ENCODE data around the gene GBP2.

- TF ChIP-seq POLR2A (IDR thresholded peaks at IDR 0.05) (no peak), POLR2AphosphoS5 (IDR thresholded peaks at IDR 0.05; ENCODE audit: insufficient read depth in 1 of 2, low read depth in 1 of 2) (no peak)
- TF ChIP-seq, protein P1, sequence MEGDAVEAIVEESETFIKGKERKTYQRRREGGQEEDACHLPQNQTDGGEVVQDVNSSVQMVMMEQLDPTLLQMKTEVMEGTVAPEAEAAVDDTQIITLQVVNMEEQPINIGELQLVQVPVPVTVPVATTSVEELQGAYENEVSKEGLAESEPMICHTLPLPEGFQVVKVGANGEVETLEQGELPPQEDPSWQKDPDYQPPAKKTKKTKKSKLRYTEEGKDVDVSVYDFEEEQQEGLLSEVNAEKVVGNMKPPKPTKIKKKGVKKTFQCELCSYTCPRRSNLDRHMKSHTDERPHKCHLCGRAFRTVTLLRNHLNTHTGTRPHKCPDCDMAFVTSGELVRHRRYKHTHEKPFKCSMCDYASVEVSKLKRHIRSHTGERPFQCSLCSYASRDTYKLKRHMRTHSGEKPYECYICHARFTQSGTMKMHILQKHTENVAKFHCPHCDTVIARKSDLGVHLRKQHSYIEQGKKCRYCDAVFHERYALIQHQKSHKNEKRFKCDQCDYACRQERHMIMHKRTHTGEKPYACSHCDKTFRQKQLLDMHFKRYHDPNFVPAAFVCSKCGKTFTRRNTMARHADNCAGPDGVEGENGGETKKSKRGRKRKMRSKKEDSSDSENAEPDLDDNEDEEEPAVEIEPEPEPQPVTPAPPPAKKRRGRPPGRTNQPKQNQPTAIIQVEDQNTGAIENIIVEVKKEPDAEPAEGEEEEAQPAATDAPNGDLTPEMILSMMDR (IDR thresholded peaks at IDR 0.05) = no peak
These were observed 25.5 kb downstream of the GBP2 start for GRCh38 chr1:89100412-89100811.

All from vagina (tissue), 2 donors.